Measurements from ENCODE around the gene TSPAN3.

TSPAN3 gene

GRCh38 chr15:77048135-77048876, 22.6 kb downstream of the TSPAN3 start:
- DNase-seq = no peak

- DNase-seq = no peak
These were observed 24.1 kb downstream of the TSPAN3 start for GRCh38 chr15:77046704-77047412.

GRCh38 chr15:77045985-77046384, 24.9 kb downstream of the TSPAN3 start:
- no peak for DNase-seq

GRCh38 chr15:77044228-77045042, 26.5 kb downstream of the TSPAN3 start:
- DNase-seq = no peak

GRCh38 chr15:77042955-77043920, 27.7 kb downstream of the TSPAN3 start:
- DNase-seq = no peak

- no peak for DNase-seq
These were observed 28.5 kb downstream of the TSPAN3 start for GRCh38 chr15:77042245-77042919.

GRCh38 chr15:77040673-77041072, 30.2 kb downstream of the TSPAN3 start:
- DNase-seq = no peak

GRCh38 chr15:77039848-77040247, 31.1 kb downstream of the TSPAN3 start:
- DNase-seq = no peak

- DNase-seq = no peak
These were observed 31.7 kb downstream of the TSPAN3 start for GRCh38 chr15:77039217-77039533.

- no peak for DNase-seq
These were observed 32.3 kb downstream of the TSPAN3 start for GRCh38 chr15:77038312-77039216.

GRCh38 chr15:77037388-77038209, 33.3 kb downstream of the TSPAN3 start:
- no peak for DNase-seq

- DNase-seq = no peak
These were observed 34.1 kb downstream of the TSPAN3 start for GRCh38 chr15:77036537-77037387.

GRCh38 chr15:77035999-77036471, 34.9 kb downstream of the TSPAN3 start:
- DNase-seq = no peak

GRCh38 chr15:77035584-77035983, 35.3 kb downstream of the TSPAN3 start:
- DNase-seq = no peak

- no peak for DNase-seq
These were observed 36.0 kb downstream of the TSPAN3 start for GRCh38 chr15:77034695-77035489.

- DNase-seq = no peak
These were observed 36.9 kb downstream of the TSPAN3 start for GRCh38 chr15:77033729-77034671.

GRCh38 chr15:77033417-77033728, 37.5 kb downstream of the TSPAN3 start:
- no peak for DNase-seq

All from NCI-H510A (cell line).